Left ventricle myocardium inferior (tissue), 1 donor: ENCODE results near the gene H3-3A. TPM values are rescaled to one million over a fixed set of nuclear protein-coding genes. Genes with fewer than 3 reads are reported as not detected.

ENCODE experiments used
- DNase-seq: peaks from one replicate; pipeline ENCODE4 v3.0.0-alpha.2; 2020
- H3K27ac ChIP-seq: fragments of 200-600 bp; replicated peaks from 2 replicates; pipeline ENCODE4 v1.8.0; 2021
- H3K27me3 ChIP-seq: fragments of 200-600 bp; 2 replicates; pipeline ENCODE4 v1.8.0; 2021; ENCODE audit warnings: low read depth
- H3K36me3 ChIP-seq: fragments of 200-600 bp; 2 replicates; pipeline ENCODE4 v1.8.0; 2021
- H3K4me1 ChIP-seq: fragments of 200-600 bp; 2 replicates; pipeline ENCODE4 v1.8.0; 2021
- H3K4me3 ChIP-seq: fragments of 200-600 bp; 2 replicates; pipeline ENCODE4 v1.8.0; 2021; ENCODE audit warnings: mild to moderate bottlenecking, moderate library complexity
- H3K9me3 ChIP-seq: fragments of 200-600 bp; replicated peaks from 2 replicates; pipeline ENCODE4 v1.8.0; 2021
- CTCF ChIP-seq: fragments of 200-600 bp; IDR thresholded peaks from 2 replicates; pipeline ENCODE4 v1.8.0; 2021; ENCODE audit warnings: antibody characterized with exemption, mild to moderate bottlenecking, borderline replicate concordance
- intact Hi-C: fragments of 100-400 bp; cut with micrococcal nuclease; formaldehyde crosslinking; loops from one replicate; pipeline ENCODE4 v1.11.0; 2022
- total RNA-seq: library from RNA; stranded (reverse); fragmentation: NEBNext Ultra II Directional; extraction: Animal tissue kit (Norgen Biotek cat#: 25700); gene quantifications from one replicate; pipeline ENCODE4 v1.2.1, GENCODE V29; 2021
- donor health status: DM: no; HTN: yes; CAD: no; lungs with severe emphysema.

H3-3A gene
- total RNA-seq, 1 donor from 2014 or later, result 324 TPM

- no peak for DNase-seq
- Histone ChIP-seq H3K36me3 (no peaks in the 10 kb centered on the region), H3K27me3 (peaks cover 5% of the 10 kb centered on the region), H3K4me3 (no peak overlapping the region), H3K27ac (no peak overlapping the region), H3K4me1 (peaks cover 9% of the 10 kb centered on the region), H3K9me3 (no peaks in the 10 kb centered on the region)
- intact Hi-C loops, result no loop called here
- TF ChIP-seq CTCF, result no peak
These were observed 36.6 kb downstream of the H3-3A start for GRCh38 chr1:226098870-226099835.

GRCh38 chr1:226100436-226101391 lies 38.2 kb downstream of the H3-3A start:
- peak overlapping the region; percentile 60 for H3K4me3 ChIP-seq
- H3K9me3 ChIP-seq, result no peaks in the 10 kb centered on the region
- intact Hi-C loops, result no loop called here
- peak; percentile 32 for DNase-seq
- no peak overlapping the region for H3K27ac ChIP-seq
- TF ChIP-seq CTCF, result no peak
- H3K36me3 ChIP-seq, result no peaks in the 10 kb centered on the region
- H3K4me1 ChIP-seq, result peaks cover 9% of the 10 kb centered on the region
- H3K27me3 ChIP-seq, result peaks cover 5% of the 10 kb centered on the region

- intact Hi-C loops, result no loop called here
- H3K27me3 ChIP-seq, result no peaks in the 10 kb centered on the region
These were observed 42.2 kb downstream of the H3-3A start for GRCh38 chr1:226104671-226105121.

GRCh38 chr1:226107471-226108460 lies 45.2 kb downstream of the H3-3A start:
- no peaks in the 10 kb centered on the region for H3K9me3 ChIP-seq
- TF ChIP-seq CTCF, result no peak
- intact Hi-C loops, result no loop called here
- H3K27me3 ChIP-seq, result no peaks in the 10 kb centered on the region
- no peaks in the 10 kb centered on the region for H3K36me3 ChIP-seq
- peak overlapping the region; percentile 99 for H3K27ac ChIP-seq
- no peak for DNase-seq
- no peak overlapping the region for H3K4me3 ChIP-seq
- peaks cover 42% of the 10 kb centered on the region for H3K4me1 ChIP-seq

More at GRCh38 chr1:226104671-226105121, 42.2 kb downstream of the H3-3A start:
- no peaks in the 10 kb centered on the region for H3K9me3 ChIP-seq
- no peaks in the 10 kb centered on the region for H3K36me3 ChIP-seq
- no peak for TF ChIP-seq CTCF
- H3K27ac ChIP-seq, result no peak overlapping the region
- H3K4me3 ChIP-seq, result no peak overlapping the region
- DNase-seq, result no peak
- H3K4me1 ChIP-seq, result peaks cover 24% of the 10 kb centered on the region
